IMR-90 (cell line): ENCODE results near the gene PTPRN2. TPM values are rescaled to one million over a fixed set of nuclear protein-coding genes. Genes with fewer than 3 reads are reported as not detected.

Experiments used
- ATAC-seq: fragments of 200-7000 bp; cut with Tn5 transposase; 2 replicates; pipeline ENCODE4 v1.9.1; 2020; ENCODE audit warnings: low read depth, mild to moderate bottlenecking, moderate library complexity
- BruUV-seq: library from RNA; stranded (reverse); fragments of 400-500 nt; replicated peaks from 2 replicates; lab custom pipeline; 2021; lab: Mats Ljungman, UMichigan
- CTCF ChIA-PET: fragments of 300-600 bp; formaldehyde crosslinking; extraction: SDS; loops from one replicate; lab custom pipeline; 2021; ENCODE audit warnings: antibody characterized with exemption; lab: Yijun Ruan, JAX
- POLR2A ChIA-PET: fragments of 300-600 bp; sonication (Branson Sonifier 250); formaldehyde crosslinking; loops from one replicate; lab custom pipeline; 2022; ENCODE audit warnings: antibody characterized with exemption; ENCODE audit not compliant: unreplicated experiment; lab: Charles Lee
- DNase-seq: peaks from one replicate; pipeline ENCODE4 v3.0.0; 2013
- H2AFZ ChIP-seq: replicated peaks from 2 replicates; pipeline ENCODE3; 2013; ENCODE audit warnings: low read length, mild to moderate bottlenecking; ENCODE audit not compliant: poor library complexity
- H2AK5ac ChIP-seq: 2 replicates; pipeline ENCODE4 v1.6.1; 2013; ENCODE audit warnings: low read depth, low read length, inconsistent platforms
- H2AK9ac ChIP-seq: replicated peaks from 2 replicates; pipeline ENCODE3; 2013; ENCODE audit warnings: mild to moderate bottlenecking, low read depth, low read length, moderate library complexity; ENCODE audit not compliant: poor library complexity
- H2BK120ac ChIP-seq: 2 replicates; pipeline ENCODE4 v1.6.1; 2013; ENCODE audit warnings: low read depth, low read length, inconsistent platforms
- H2BK15ac ChIP-seq: 3 replicates; pipeline ENCODE4 v1.6.1; 2013; ENCODE audit warnings: low read depth, low read length, inconsistent platforms
- H2BK20ac ChIP-seq: 2 replicates; pipeline ENCODE4 v1.6.1; 2013; ENCODE audit warnings: low read depth, mild to moderate bottlenecking, inconsistent platforms, low read length, moderate library complexity
- H2BK5ac ChIP-seq: 2 replicates; pipeline ENCODE4 v1.6.1; 2013; ENCODE audit warnings: mild to moderate bottlenecking, low read depth, low read length, inconsistent platforms; ENCODE audit not compliant: poor library complexity, severe bottlenecking
- H3K14ac ChIP-seq: replicated peaks from 2 replicates; pipeline ENCODE4 v1.6.1; 2013; ENCODE audit warnings: low read depth, low read length, inconsistent platforms
- H3K18ac ChIP-seq: 2 replicates; pipeline ENCODE4 v1.6.1; 2013; ENCODE audit warnings: low read depth, low read length, control low read depth
- H3K23ac ChIP-seq: 2 replicates; pipeline ENCODE4 v1.6.1; 2013; ENCODE audit warnings: low read depth, low read length, inconsistent platforms
- H3K27ac ChIP-seq: 2 replicates; pipeline ENCODE4 v1.5.1; 2013; ENCODE audit warnings: mild to moderate bottlenecking, control low read depth, low read length; ENCODE audit not compliant: insufficient read depth
- H3K27me3 ChIP-seq: 2 replicates; pipeline ENCODE4 v1.6.1; 2013; ENCODE audit warnings: low read length; ENCODE audit not compliant: control insufficient read depth, insufficient read depth
- H3K36me3 ChIP-seq: 2 replicates; pipeline ENCODE4 v1.6.1; 2013; ENCODE audit warnings: low read length, mixed read lengths; ENCODE audit not compliant: control insufficient read depth, insufficient read depth
- H3K4ac ChIP-seq: 2 replicates; pipeline ENCODE4 v1.6.1; 2013; ENCODE audit warnings: low read depth, low read length, inconsistent platforms
- H3K4me1 ChIP-seq: 2 replicates; pipeline ENCODE4 v1.6.1; 2013; ENCODE audit warnings: low read length, mixed read lengths; ENCODE audit not compliant: control insufficient read depth, insufficient read depth
- H3K4me2 ChIP-seq: 2 replicates; pipeline ENCODE4 v1.6.1; 2013; ENCODE audit warnings: low read depth, mild to moderate bottlenecking, control low read depth, low read length, moderate library complexity
- H3K4me3 ChIP-seq: 2 replicates; pipeline ENCODE4 v1.5.1; 2013; ENCODE audit warnings: low read depth, mild to moderate bottlenecking, control low read depth, low read length, moderate library complexity; ENCODE audit not compliant: insufficient read depth
- H3K56ac ChIP-seq: 2 replicates; pipeline ENCODE4 v1.6.1; 2013; ENCODE audit warnings: low read length, inconsistent platforms; ENCODE audit not compliant: insufficient read depth; ENCODE audit errors: extremely low read depth
- H3K79me1 ChIP-seq, 2 experiments: 2 replicates each; pipeline ENCODE4 v1.6.1; 2013; ENCODE audit warnings: low read length in 2 of 2, inconsistent platforms in 1 of 2, low read depth in 1 of 2
- H3K9ac ChIP-seq: 2 replicates; pipeline ENCODE4 v1.6.1; 2013; ENCODE audit warnings: low read depth, low read length, control low read depth
- H3K9me1 ChIP-seq: 2 replicates; pipeline ENCODE4 v1.6.1; 2013; ENCODE audit warnings: low read length, inconsistent platforms; ENCODE audit not compliant: insufficient read depth
- H3K9me3 ChIP-seq: 2 replicates; pipeline ENCODE4 v1.6.1; 2013; ENCODE audit warnings: low read length; ENCODE audit not compliant: control insufficient read depth, insufficient read depth
- H4K20me1 ChIP-seq: 2 replicates; pipeline ENCODE4 v1.6.1; 2013; ENCODE audit warnings: low read length, inconsistent platforms; ENCODE audit not compliant: insufficient read depth
- H4K5ac ChIP-seq: 2 replicates; pipeline ENCODE4 v1.6.1; 2013; ENCODE audit warnings: mild to moderate bottlenecking, low read depth, low read length, control low read depth
- H4K8ac ChIP-seq, 2 experiments: 2 replicates each; pipeline ENCODE4 v1.6.1; 2013; ENCODE audit warnings: low read depth in 2 of 2, low read length in 2 of 2, control low read depth in 1 of 2, inconsistent platforms in 1 of 2
- H4K91ac ChIP-seq: 2 replicates; pipeline ENCODE4 v1.6.1; 2013; ENCODE audit warnings: low read depth, low read length, inconsistent platforms; ENCODE audit not compliant: insufficient read depth
- BHLHE40 ChIP-seq: fragments of 150-350 bp; IDR thresholded peaks from 2 replicates; pipeline ENCODE4 v1.6.1; 2016; ENCODE audit warnings: mild to moderate bottlenecking, low read depth, low read length
- CEBPB ChIP-seq: IDR thresholded peaks from 2 replicates; pipeline ENCODE4 v1.6.1; 2012; ENCODE audit warnings: low read depth, low read length, improper control_type of control experiment
- ELK1 ChIP-seq: fragments of 150-350 bp; IDR thresholded peaks from 2 replicates; pipeline ENCODE4 v1.6.1; 2016; ENCODE audit warnings: low read depth, mild to moderate bottlenecking, low read length, moderate library complexity, borderline replicate concordance
- FOS ChIP-seq: fragments of 150-350 bp; IDR thresholded peaks from 2 replicates; pipeline ENCODE4 v1.6.1; 2016; ENCODE audit warnings: low read depth, low read length
- MAFK ChIP-seq: IDR thresholded peaks from 2 replicates; pipeline ENCODE4 v1.6.1; 2012; ENCODE audit warnings: low read depth, low read length, improper control_type of control experiment
- RAD21 ChIP-seq: IDR thresholded peaks from 2 replicates; pipeline ENCODE4 v1.6.1; 2012; ENCODE audit warnings: low read length, improper control_type of control experiment
- RCOR1 ChIP-seq: IDR thresholded peaks from 2 replicates; pipeline ENCODE4 v1.6.1; 2012; ENCODE audit warnings: mild to moderate bottlenecking, low read length, improper control_type of control experiment; ENCODE audit not compliant: insufficient replicate concordance
- RFX5 ChIP-seq: IDR thresholded peaks from 2 replicates; pipeline ENCODE4 v1.8.0; 2012; ENCODE audit warnings: low read depth, mild to moderate bottlenecking, low read length, moderate library complexity
- USF2 ChIP-seq: fragments of 150-350 bp; IDR thresholded peaks from 2 replicates; pipeline ENCODE4 v1.6.1; 2017; ENCODE audit warnings: mild to moderate bottlenecking, antibody characterized with exemption, low read length, low read depth
- WGBS, 2 experiments: methylation state at CpG; one replicate each; pipeline versions ENCODE4 v1.1.5 to v1.1.7; 2013; ENCODE audit warnings: missing lambda C conversion rate in 2 of 2; ENCODE audit not compliant: insufficient read length in 1 of 2; ENCODE audit errors: extremely low coverage in 2 of 2; 5-methylcytosine and 5-hydroxymethylcytosine counted together
- dilution Hi-C: fragments of 300-500 bp; cut with HindIII; formaldehyde crosslinking; loops from one replicate; pipeline ENCODE4 v1.14.3; 2018; ENCODE audit warnings: low sequenced_read_pairs; ENCODE audit not compliant: unreplicated experiment
- in situ Hi-C: fragments of 300-500 bp; cut with MboI; formaldehyde crosslinking; loops from 3 replicates; pipeline ENCODE4 v1.14.3; 2019; ENCODE audit warnings: low sequenced_read_pairs, inconsistent platforms, mixed read lengths
- intact Hi-C: fragments of 100-400 bp; cut with micrococcal nuclease; formaldehyde crosslinking; loops from 2 replicates; pipeline ENCODE4 v1.10.0; 2022
- polyA plus RNA-seq, 3 experiments: library from polyadenylated mRNA; depleted of rRNA; stranded (reverse); fragments of >200 nt; gene quantifications; 2 replicates each; pipeline ENCODE4 v1.2.3, GENCODE V29; 2012; ENCODE audit warnings: low replicate concordance in 1 of 3
- total RNA-seq: library from RNA; depleted of rRNA; stranded (reverse); fragments of >200 nt; gene quantifications from 2 replicates; pipeline ENCODE4 v1.2.3, GENCODE V29; 2012

PTPRN2 gene
- total and polyA plus RNA-seq, 2 of the 4 experiments (the other 2 are of a cell fraction): 0.03 TPM; not detected in 1

- Histone ChIP-seq H2BK20ac (no peak overlapping the region), H4K20me1 (no peaks in the 10 kb centered on the region), H2BK15ac (no peak overlapping the region), H3K56ac (no peak overlapping the region), H4K5ac (no peak overlapping the region), H3K4me1 (no peaks in the 10 kb centered on the region), H3K4me3 (no peak overlapping the region), H3K18ac (no peak overlapping the region), H3K23ac (no peak overlapping the region), H2BK120ac (no peak overlapping the region), H3K27ac (no peak overlapping the region), H4K91ac (no peak overlapping the region), H3K36me3 (no peaks in the 10 kb centered on the region), H3K27me3 (no peaks in the 10 kb centered on the region), H3K79me1 (no peaks in the 10 kb centered on the region), H3K9me3 (peaks cover 46% of the 10 kb centered on the region), H2AK9ac (no peak overlapping the region), H3K4me2 (no peak overlapping the region), H2AK5ac (no peak overlapping the region), H2BK5ac (no peak overlapping the region), H2AFZ (no peak overlapping the region), H3K9me1 (no peaks in the 10 kb centered on the region), H3K14ac (no peak overlapping the region), H3K9ac (no peak overlapping the region), H3K4ac (no peak overlapping the region), H4K8ac (no peak overlapping the region)
- intact Hi-C loops (no loop called here), in situ Hi-C loops (no loop called here), dilution Hi-C loops (no loop called here)
- 68% methylated on average over 14 of the region's 21 CpGs; no CpG with 5 or more reads in 1 of the 2 experiments for WGBS, 2 experiments
- ChIA-PET CTCF (no interaction called here), POLR2A (no interaction called here)
- DNase-seq: no peak
- no peak for ATAC-seq
- TF ChIP-seq RAD21 (no peak), MAFK (no peak), BHLHE40 (no peak), RFX5 (no peak), ELK1 (no peak), FOS (no peak), RCOR1 (no peak), USF2 (no peak), CEBPB (no peak)
- no TSS peak for BruUV-seq
Observed at GRCh38 chr7:157757211-157757610, 830.4 kb downstream of the PTPRN2 start.
